Measurements from ENCODE around the gene STK32B. TPM values are rescaled to one million over a fixed set of nuclear protein-coding genes. Genes with fewer than 3 reads are reported as not detected.

STK32B gene
- total and polyA plus RNA-seq, 2 of the 4 experiments (the other 2 are of a cell fraction), result 5.5 to 6.3 TPM

DNA sequence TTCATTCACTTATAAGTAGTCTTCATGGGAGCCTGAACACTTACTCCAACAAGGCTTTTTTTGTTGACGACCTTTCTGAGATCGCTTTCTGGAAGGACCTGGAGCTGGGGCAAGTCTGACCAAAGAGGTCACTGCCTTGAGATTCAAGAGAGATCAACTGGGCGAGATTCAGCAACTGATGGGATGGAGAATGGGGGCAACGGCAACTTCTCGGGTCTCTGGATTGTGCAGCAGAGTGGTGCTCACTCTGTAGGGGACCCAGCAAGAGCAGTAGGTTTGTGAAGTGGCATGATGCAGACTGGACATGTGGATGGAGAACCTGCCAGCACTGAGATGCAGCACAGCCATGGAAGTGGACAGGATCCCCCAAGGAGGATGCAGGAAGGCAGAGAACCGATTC is 369.0 kb downstream of the STK32B start:
- no peak overlapping the region for H4K5ac ChIP-seq (ENCODE audit: low read depth, low read length)
- H2AK9ac ChIP-seq (replicated peaks; ENCODE audit: low read depth, low read length, poor library complexity), result no peak overlapping the region
- no peak overlapping the region for H4K8ac ChIP-seq (ENCODE audit: low read depth in 2 of 2, low read length in 2 of 2)
- peaks cover 7% of the 10 kb centered on the region for H3K9me3 ChIP-seq (ENCODE audit: control insufficient read depth, insufficient read depth, low read length)
- no peak overlapping the region for H3K18ac ChIP-seq (ENCODE audit: low read depth, low read length)
- H3K4me1 ChIP-seq (ENCODE audit: control insufficient read depth, insufficient read depth, low read length), result no peaks in the 10 kb centered on the region
- DNase-seq (no peak), ATAC-seq (ENCODE audit: low read depth) (no peak)
- in situ Hi-C loops (cut with MboI; ENCODE audit: low sequenced_read_pairs) (no loop called here), intact Hi-C loops (cut with micrococcal nuclease) (no loop called here), dilution Hi-C loops (cut with HindIII; ENCODE audit: low sequenced_read_pairs, unreplicated experiment) (no loop called here)
- H3K14ac ChIP-seq (replicated peaks; ENCODE audit: low read depth, low read length), result no peak overlapping the region
- H3K27ac ChIP-seq (ENCODE audit: insufficient read depth, low read length), result no peak overlapping the region
- no peak overlapping the region for H2AK5ac ChIP-seq (ENCODE audit: low read depth, low read length)
- no TSS peak for BruUV-seq (replicated peaks)
- H3K23ac ChIP-seq (ENCODE audit: low read depth, low read length), result no peak overlapping the region
- ChIA-PET CTCF (no interaction called here), POLR2A (ENCODE audit: unreplicated experiment) (interaction anchor here (0.6 kb wide), 1 partner anchor 14 kb away, joined by 3 read pairs; no protein-coding TSS in a partner anchor)
- H2AFZ ChIP-seq (replicated peaks; ENCODE audit: low read length, poor library complexity), result no peak overlapping the region
- H2BK5ac ChIP-seq (ENCODE audit: low read depth, low read length, poor library complexity, severe bottlenecking), result no peak overlapping the region
- no peak overlapping the region for H3K4ac ChIP-seq (ENCODE audit: low read depth, low read length)
- no peak overlapping the region for H3K4me3 ChIP-seq (ENCODE audit: insufficient read depth, low read depth, low read length)
- 78% methylated on average over 3 of the region's 6 CpGs; no CpG with 5 or more reads in 1 of the 2 experiments for WGBS, 2 experiments (ENCODE audit: extremely low coverage in 2 of 2, insufficient read length in 1 of 2)
- H3K9me1 ChIP-seq (ENCODE audit: insufficient read depth, low read length), result peaks cover 7% of the 10 kb centered on the region; the same call in 1 of the 2 replicates
- H2BK15ac ChIP-seq (ENCODE audit: low read depth, low read length), result no peak overlapping the region
- H3K79me1 ChIP-seq (ENCODE audit: low read depth in 1 of 2, low read length in 2 of 2), result no peaks in the 10 kb centered on the region
- no peaks in the 10 kb centered on the region; the same call in 1 of the 2 replicates for H4K20me1 ChIP-seq (ENCODE audit: insufficient read depth, low read length)
- H2BK20ac ChIP-seq (ENCODE audit: low read depth, low read length), result no peak overlapping the region
- peaks cover 5% of the 10 kb centered on the region for H3K36me3 ChIP-seq (ENCODE audit: control insufficient read depth, insufficient read depth, low read length)
- H2BK120ac ChIP-seq (ENCODE audit: low read depth, low read length), result no peak overlapping the region
- H4K91ac ChIP-seq (ENCODE audit: insufficient read depth, low read depth, low read length), result no peak overlapping the region
- TF ChIP-seq CHD1 (IDR thresholded peaks at IDR 0.05; ENCODE audit: low read depth, low read length) (no peak), POLR2A (IDR thresholded peaks at IDR 0.05; ENCODE audit: low read depth, low read length) (no peak), RCOR1 (IDR thresholded peaks at IDR 0.05; ENCODE audit: insufficient replicate concordance, low read length) (no peak), MXI1 (IDR thresholded peaks at IDR 0.05; ENCODE audit: borderline replicate concordance, low read depth, low read length) (no peak), MAFK (IDR thresholded peaks at IDR 0.05; ENCODE audit: low read depth, low read length) (no peak), SMC3 (IDR thresholded peaks at IDR 0.05; ENCODE audit: low read depth, low read length) (no peak), MAZ (IDR thresholded peaks at IDR 0.05; ENCODE audit: borderline replicate concordance, low read depth, low read length) (no peak)
- TF ChIP-seq, protein P1, sequence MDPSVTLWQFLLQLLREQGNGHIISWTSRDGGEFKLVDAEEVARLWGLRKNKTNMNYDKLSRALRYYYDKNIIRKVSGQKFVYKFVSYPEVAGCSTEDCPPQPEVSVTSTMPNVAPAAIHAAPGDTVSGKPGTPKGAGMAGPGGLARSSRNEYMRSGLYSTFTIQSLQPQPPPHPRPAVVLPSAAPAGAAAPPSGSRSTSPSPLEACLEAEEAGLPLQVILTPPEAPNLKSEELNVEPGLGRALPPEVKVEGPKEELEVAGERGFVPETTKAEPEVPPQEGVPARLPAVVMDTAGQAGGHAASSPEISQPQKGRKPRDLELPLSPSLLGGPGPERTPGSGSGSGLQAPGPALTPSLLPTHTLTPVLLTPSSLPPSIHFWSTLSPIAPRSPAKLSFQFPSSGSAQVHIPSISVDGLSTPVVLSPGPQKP (IDR thresholded peaks at IDR 0.05; ENCODE audit: borderline replicate concordance, low read depth, low read length), result no peak
- TF ChIP-seq, protein P2, sequence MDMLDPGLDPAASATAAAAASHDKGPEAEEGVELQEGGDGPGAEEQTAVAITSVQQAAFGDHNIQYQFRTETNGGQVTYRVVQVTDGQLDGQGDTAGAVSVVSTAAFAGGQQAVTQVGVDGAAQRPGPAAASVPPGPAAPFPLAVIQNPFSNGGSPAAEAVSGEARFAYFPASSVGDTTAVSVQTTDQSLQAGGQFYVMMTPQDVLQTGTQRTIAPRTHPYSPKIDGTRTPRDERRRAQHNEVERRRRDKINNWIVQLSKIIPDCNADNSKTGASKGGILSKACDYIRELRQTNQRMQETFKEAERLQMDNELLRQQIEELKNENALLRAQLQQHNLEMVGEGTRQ (IDR thresholded peaks at IDR 0.05; ENCODE audit: low read depth, low read length), result no peak
- no peak overlapping the region for H3K56ac ChIP-seq (ENCODE audit: extremely low read depth, insufficient read depth, low read length)
- H3K4me2 ChIP-seq (ENCODE audit: low read depth, low read length), result no peak overlapping the region
- H3K9ac ChIP-seq (ENCODE audit: low read depth, low read length), result no peak overlapping the region
- no peaks in the 10 kb centered on the region for H3K27me3 ChIP-seq (ENCODE audit: control insufficient read depth, insufficient read depth, low read length)
